GM19397 (cell line): ENCODE results near the gene SVOP.
A peak's percentile ranks its signal among the peaks of the same experiment; 100 is the strongest.
"Not testable (repeated sequence)": the region's sequence is repeated elsewhere in the genome, so short reads cannot be mapped to it uniquely, and the experiment has no call there.

Experiments used
- ATAC-seq: cut with Tn5 transposase; IDR thresholded peaks from one replicate; pipeline ENCODE4 v1.9.1; 2021; ENCODE audit warnings: mild to moderate bottlenecking, moderate library complexity; ENCODE audit not compliant: unreplicated experiment

Gene SVOP

GRCh38 chr12:109020796-109021380, at the start of gene SVOP:
SVOP (minus strand) TSS chr12:109021068; CDS start chr12:109020868, 200 bp downstream.
- no peak for ATAC-seq

GRCh38 chr12:109069307-109070271, 48.7 kb upstream of the SVOP start:
- no peak for ATAC-seq

- ATAC-seq: no peak
Measured at GRCh38 chr12:109065853-109066193, 45.0 kb upstream of the SVOP start.

- no peak for ATAC-seq
Measured at GRCh38 chr12:109065154-109065852, 44.4 kb upstream of the SVOP start.

- no peak for ATAC-seq
Measured at GRCh38 chr12:109064143-109064542, 43.3 kb upstream of the SVOP start.

GRCh38 chr12:109058773-109059172, 37.9 kb upstream of the SVOP start:
- no peak for ATAC-seq

- ATAC-seq: no peak
Measured at GRCh38 chr12:109057376-109057775, 36.5 kb upstream of the SVOP start.

- ATAC-seq: no peak
Measured at GRCh38 chr12:109056891-109057290, 36.0 kb upstream of the SVOP start.

GRCh38 chr12:109054520-109054919, 33.7 kb upstream of the SVOP start:
- ATAC-seq: no peak

GRCh38 chr12:109054124-109054513, 33.3 kb upstream of the SVOP start:
- ATAC-seq: not testable (repeated sequence)

- ATAC-seq: no peak
Measured at GRCh38 chr12:109053382-109054123, 32.7 kb upstream of the SVOP start.

- peak; percentile 76 for ATAC-seq
Measured at GRCh38 chr12:109052414-109053323, 31.8 kb upstream of the SVOP start, which contains the start of gene USP30. USP30 (plus strand) TSS chr12:109052576; CDS start chr12:109052679, 103 bp downstream.

GRCh38 chr12:109052097-109052413, 31.2 kb upstream of the SVOP start:
- ATAC-seq: no peak

- ATAC-seq: not testable (repeated sequence)
Measured at GRCh38 chr12:109049794-109050193, 28.9 kb upstream of the SVOP start.

GRCh38 chr12:109048706-109049105, 27.8 kb upstream of the SVOP start:
- ATAC-seq: not testable (repeated sequence)

- no peak for ATAC-seq
Measured at GRCh38 chr12:109047081-109047805, 26.4 kb upstream of the SVOP start.

- ATAC-seq: no peak
Measured at GRCh38 chr12:109044241-109044640, 23.4 kb upstream of the SVOP start.

- no peak for ATAC-seq
Measured at GRCh38 chr12:109036975-109037374, 16.1 kb upstream of the SVOP start.
